ENCODE data around the gene HDAC7. TPM values are rescaled to one million over a fixed set of nuclear protein-coding genes. Genes with fewer than 3 reads are reported as not detected.
A peak's percentile ranks its signal among the peaks of the same experiment; 100 is the strongest.

Gene HDAC7
- total RNA-seq, 1 donor from 2014 or later = 152 TPM

GRCh38 chr12:47757364-47757839 is 62.3 kb downstream of the HDAC7 start:
- ATAC-seq (no peak), DNase-seq (ENCODE audit: low spot score) (no peak)
- intact Hi-C loops (cut with DNase I) = no loop called here

- DNase-seq (ENCODE audit: low spot score) (no peak), ATAC-seq (no peak)
- intact Hi-C loops (cut with DNase I) = no loop called here
Observed at GRCh38 chr12:47755655-47756562, 63.8 kb downstream of the HDAC7 start.

- intact Hi-C loops (cut with DNase I) = no loop called here
- DNase-seq (ENCODE audit: low spot score) (no peak), ATAC-seq (no peak)
Observed at GRCh38 chr12:47754881-47755280, 64.8 kb downstream of the HDAC7 start.

- intact Hi-C loops (cut with DNase I) = no loop called here
- no peak for ATAC-seq
- no peak for DNase-seq (ENCODE audit: low spot score)
Observed at GRCh38 chr12:47754126-47754525, 65.6 kb downstream of the HDAC7 start.

- ATAC-seq (peak; percentile 70), DNase-seq (ENCODE audit: low spot score) (no peak)
Observed at GRCh38 chr12:47753021-47754001, 66.4 kb downstream of the HDAC7 start.

GRCh38 chr12:47752552-47752951 is 67.2 kb downstream of the HDAC7 start:
- intact Hi-C loops (cut with DNase I) = no loop called here

More at GRCh38 chr12:47753021-47754001, 66.4 kb downstream of the HDAC7 start:
- intact Hi-C loops (cut with DNase I) = no loop called here

GRCh38 chr12:47752121-47752520 is 67.6 kb downstream of the HDAC7 start:
- ATAC-seq (no peak), DNase-seq (ENCODE audit: low spot score) (no peak)

More at GRCh38 chr12:47752552-47752951, 67.2 kb downstream of the HDAC7 start:
- DNase-seq (ENCODE audit: low spot score) (no peak), ATAC-seq (no peak)

GRCh38 chr12:47751561-47751960 is 68.1 kb downstream of the HDAC7 start:
- ATAC-seq (no peak), DNase-seq (ENCODE audit: low spot score) (no peak)
- intact Hi-C loops (cut with DNase I) = no loop called here

More at GRCh38 chr12:47752121-47752520, 67.6 kb downstream of the HDAC7 start:
- intact Hi-C loops (cut with DNase I) = no loop called here

GRCh38 chr12:47750916-47751470 is 68.7 kb downstream of the HDAC7 start:
- intact Hi-C loops (cut with DNase I) = no loop called here
- ATAC-seq = no peak
- DNase-seq (ENCODE audit: low spot score) = no peak

GRCh38 chr12:47750229-47750798 is 69.4 kb downstream of the HDAC7 start:
- no peak for DNase-seq (ENCODE audit: low spot score)
- no peak for ATAC-seq
- intact Hi-C loops (cut with DNase I) = no loop called here

GRCh38 chr12:47748899-47749298 is 70.8 kb downstream of the HDAC7 start:
- ATAC-seq (no peak), DNase-seq (ENCODE audit: low spot score) (no peak)
- intact Hi-C loops (cut with DNase I) = no loop called here

GRCh38 chr12:47748507-47748828 is 71.2 kb downstream of the HDAC7 start:
- intact Hi-C loops (cut with DNase I) = no loop called here
- DNase-seq (ENCODE audit: low spot score) = no peak

GRCh38 chr12:47747596-47748506 is 71.9 kb downstream of the HDAC7 start:
- DNase-seq (ENCODE audit: low spot score) (peak; percentile 52), ATAC-seq (no peak)
- intact Hi-C loops (cut with DNase I) = no loop called here

More at GRCh38 chr12:47748507-47748828, 71.2 kb downstream of the HDAC7 start:
- no peak for ATAC-seq

GRCh38 chr12:47747126-47747525 is 72.6 kb downstream of the HDAC7 start:
- intact Hi-C loops (cut with DNase I) = no loop called here
- ATAC-seq (no peak), DNase-seq (ENCODE audit: low spot score) (no peak)

- intact Hi-C loops (cut with DNase I) = no loop called here
- ATAC-seq = no peak
- DNase-seq (ENCODE audit: low spot score) = no peak
Observed at GRCh38 chr12:47746523-47746922, 73.2 kb downstream of the HDAC7 start.

GRCh38 chr12:47746073-47746472 is 73.6 kb downstream of the HDAC7 start:
- intact Hi-C loops (cut with DNase I) = no loop called here
- no peak for DNase-seq (ENCODE audit: low spot score)
- no peak for ATAC-seq

GRCh38 chr12:47745485-47746041 is 74.1 kb downstream of the HDAC7 start:
- DNase-seq (ENCODE audit: low spot score) (no peak), ATAC-seq (no peak)
- intact Hi-C loops (cut with DNase I) = no loop called here
